Measurements from ENCODE around the gene SERINC5.

GRCh38 chr5:80127116-80127552 is 128.7 kb downstream of the SERINC5 start:
- TF ChIP-seq CTCF (IDR thresholded peaks at IDR 0.05) (no peak), POLR2A (IDR thresholded peaks at IDR 0.05) (no peak)

Data from body of pancreas (tissue), 4 donors.